SK-N-SH treated with all-trans-retinoic acid at 6 μM for 48 hours (cell line): Measurements from ENCODE around the gene FAM50B.

Experiments
- ATAC-seq: fragments of 200-7000 bp; cut with Tn5 transposase; 3 replicates; pipeline ENCODE4 v1.9.1; 2020; ENCODE audit warnings: mild to moderate bottlenecking, moderate library complexity
- ARNTL ChIP-seq: fragments of 450-650 bp; formaldehyde crosslinking; IDR thresholded peaks from 2 replicates; pipeline ENCODE4 v1.5.0; 2020; ENCODE audit warnings: low read depth, mild to moderate bottlenecking, moderate library complexity, borderline replicate concordance
- BACH2 ChIP-seq: fragments of 250-450 bp; sonication (Bioruptor Pico); IDR thresholded peaks from 2 replicates; pipeline ENCODE4 v1.9.0; 2021; ENCODE audit warnings: mild to moderate bottlenecking, borderline replicate concordance
- CSDC2 ChIP-seq: fragments of 250-450 bp; sonication (Bioruptor Pico); IDR thresholded peaks from 2 replicates; pipeline ENCODE4 v1.5.0; 2020; ENCODE audit warnings: mild to moderate bottlenecking, moderate library complexity
- CSRNP3 ChIP-seq: fragments of 250-450 bp; sonication (Bioruptor Pico); IDR thresholded peaks from 2 replicates; pipeline ENCODE4 v1.5.1; 2021; ENCODE audit warnings: mild to moderate bottlenecking, moderate library complexity
- ESRRG ChIP-seq: fragments of 250-450 bp; sonication (Bioruptor Pico); IDR thresholded peaks from 2 replicates; pipeline ENCODE4 v1.6.1; 2021; ENCODE audit warnings: mild to moderate bottlenecking
- GLIS3 ChIP-seq: fragments of 250-450 bp; sonication (Bioruptor Pico); IDR thresholded peaks from 2 replicates; pipeline ENCODE4 v1.5.0; 2020; ENCODE audit warnings: mild to moderate bottlenecking, moderate library complexity
- ISL1 ChIP-seq: fragments of 250-450 bp; sonication (Bioruptor Pico); IDR thresholded peaks from 2 replicates; pipeline ENCODE4 v2.1.2; 2022; ENCODE audit warnings: mild to moderate bottlenecking, moderate library complexity
- OSR1 ChIP-seq: fragments of 250-450 bp; sonication (Bioruptor Pico); IDR thresholded peaks from 2 replicates; pipeline ENCODE4 v1.8.0; 2022; ENCODE audit warnings: moderate library complexity, mild to moderate bottlenecking, inconsistent platforms
- PATZ1 ChIP-seq: fragments of 250-450 bp; sonication (Bioruptor Pico); IDR thresholded peaks from 2 replicates; pipeline ENCODE4 v1.8.0; 2020; ENCODE audit warnings: mild to moderate bottlenecking, moderate library complexity, borderline replicate concordance
- POU6F1 ChIP-seq: fragments of 250-450 bp; sonication (Bioruptor Pico); IDR thresholded peaks from 2 replicates; pipeline ENCODE4 v1.8.0; 2021; ENCODE audit warnings: low read depth, mild to moderate bottlenecking, moderate library complexity, borderline replicate concordance
- PPARA ChIP-seq: fragments of 250-450 bp; sonication (Bioruptor Pico); IDR thresholded peaks from 2 replicates; pipeline ENCODE4 v1.5.0; 2020; ENCODE audit warnings: mild to moderate bottlenecking, borderline replicate concordance
- RARB ChIP-seq: fragments of 250-450 bp; sonication (Bioruptor Pico); IDR thresholded peaks from 2 replicates; pipeline ENCODE4 v1.8.0; 2021; ENCODE audit warnings: mild to moderate bottlenecking, moderate library complexity
- SNAI2 ChIP-seq: fragments of 250-450 bp; sonication (Bioruptor Pico); IDR thresholded peaks from 2 replicates; pipeline ENCODE4 v1.5.0; 2020; ENCODE audit warnings: mild to moderate bottlenecking, moderate library complexity
- TCF4 ChIP-seq: fragments of 250-450 bp; sonication (Bioruptor Pico); IDR thresholded peaks from 2 replicates; pipeline ENCODE4 v1.8.0; 2021; ENCODE audit warnings: mild to moderate bottlenecking, moderate library complexity, borderline replicate concordance
- TOX ChIP-seq: fragments of 250-450 bp; sonication (Bioruptor Pico); IDR thresholded peaks from 2 replicates; pipeline ENCODE4 v1.8.0; 2021; ENCODE audit warnings: mild to moderate bottlenecking, moderate library complexity, borderline replicate concordance
- TSHZ2 ChIP-seq: fragments of 250-450 bp; sonication (Bioruptor Pico); IDR thresholded peaks from 2 replicates; pipeline ENCODE4 v1.5.0; 2020; ENCODE audit warnings: mild to moderate bottlenecking, moderate library complexity
- ZC3H10 ChIP-seq: fragments of 250-450 bp; sonication (Bioruptor Pico); IDR thresholded peaks from 2 replicates; pipeline ENCODE4 v1.5.1; 2021; ENCODE audit warnings: mild to moderate bottlenecking, moderate library complexity
- ZFP3 ChIP-seq: fragments of 250-450 bp; sonication (Bioruptor Pico); IDR thresholded peaks from 2 replicates; pipeline ENCODE4 v1.5.0; 2020; ENCODE audit warnings: mild to moderate bottlenecking, moderate library complexity
- ZFP30 ChIP-seq: fragments of 450-650 bp; formaldehyde crosslinking; IDR thresholded peaks from 2 replicates; pipeline ENCODE4 v1.5.0; 2022; ENCODE audit warnings: mild to moderate bottlenecking, moderate library complexity
- ZNF565 ChIP-seq: fragments of 450-650 bp; formaldehyde crosslinking; conservative IDR thresholded peaks from 2 replicates; pipeline ENCODE4 v1.5.0; 2020; ENCODE audit warnings: low read depth, mild to moderate bottlenecking, moderate library complexity
- ZNF70 ChIP-seq: fragments of 450-650 bp; formaldehyde crosslinking; IDR thresholded peaks from 2 replicates; pipeline ENCODE4 v1.5.0; 2020; ENCODE audit warnings: mild to moderate bottlenecking, moderate library complexity
- ZNF8 ChIP-seq: fragments of 450-650 bp; formaldehyde crosslinking; IDR thresholded peaks from 2 replicates; pipeline ENCODE4 v1.5.0; 2020; ENCODE audit warnings: mild to moderate bottlenecking, moderate library complexity
- TF ChIP-seq, protein P1 (sequence below): fragments of 250-450 bp; sonication (Bioruptor Pico); IDR thresholded peaks from 2 replicates; pipeline ENCODE4 v1.5.1; 2020; ENCODE audit warnings: low read depth, mild to moderate bottlenecking, moderate library complexity

The FAM50B gene

GRCh38 chr6:3888153-3888957 lies 39.2 kb downstream of the FAM50B start:
- no peak for TF ChIP-seq GLIS3 (CRISPR knock-in tag)
- TF ChIP-seq TSHZ2, result no peak
- no peak for TF ChIP-seq SNAI2 (CRISPR knock-in tag)
- no peak for TF ChIP-seq ISL1 (CRISPR knock-in tag)
- no peak for TF ChIP-seq ZFP3 (CRISPR knock-in tag)
- no peak for TF ChIP-seq TCF4 (CRISPR knock-in tag)
- ATAC-seq, result no peak

- no peak for ATAC-seq
- TF ChIP-seq ZFP30 (CRISPR knock-in tag) (no peak), PPARA (CRISPR knock-in tag) (no peak), TOX (no peak), ARNTL (CRISPR knock-in tag) (no peak), OSR1 (CRISPR knock-in tag) (no peak), ZFP3 (CRISPR knock-in tag) (no peak)
- TF ChIP-seq, protein P1, sequence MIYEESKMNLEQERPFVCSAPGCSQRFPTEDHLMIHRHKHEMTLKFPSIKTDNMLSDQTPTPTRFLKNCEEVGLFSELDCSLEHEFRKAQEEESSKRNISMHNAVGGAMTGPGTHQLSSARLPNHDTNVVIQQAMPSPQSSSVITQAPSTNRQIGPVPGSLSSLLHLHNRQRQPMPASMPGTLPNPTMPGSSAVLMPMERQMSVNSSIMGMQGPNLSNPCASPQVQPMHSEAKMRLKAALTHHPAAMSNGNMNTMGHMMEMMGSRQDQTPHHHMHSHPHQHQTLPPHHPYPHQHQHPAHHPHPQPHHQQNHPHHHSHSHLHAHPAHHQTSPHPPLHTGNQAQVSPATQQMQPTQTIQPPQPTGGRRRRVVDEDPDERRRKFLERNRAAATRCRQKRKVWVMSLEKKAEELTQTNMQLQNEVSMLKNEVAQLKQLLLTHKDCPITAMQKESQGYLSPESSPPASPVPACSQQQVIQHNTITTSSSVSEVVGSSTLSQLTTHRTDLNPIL (CRISPR knock-in tag), result no peak
These were observed 40.9 kb downstream of the FAM50B start for GRCh38 chr6:3890047-3890446.

GRCh38 chr6:3891883-3892282 lies 42.7 kb downstream of the FAM50B start:
- ATAC-seq, result no peak
- TF ChIP-seq SNAI2 (CRISPR knock-in tag), result no peak
- TF ChIP-seq ARNTL (CRISPR knock-in tag), result no peak
- no peak for TF ChIP-seq ESRRG (CRISPR knock-in tag)
- no peak for TF ChIP-seq OSR1 (CRISPR knock-in tag)

GRCh38 chr6:3892603-3893002 lies 43.4 kb downstream of the FAM50B start:
- ATAC-seq, result no peak
- TF ChIP-seq CSRNP3 (CRISPR knock-in tag) (no peak), ZNF565 (CRISPR knock-in tag) (no peak), BACH2 (CRISPR knock-in tag) (no peak), ESRRG (CRISPR knock-in tag) (no peak), ZC3H10 (CRISPR knock-in tag) (no peak), ISL1 (CRISPR knock-in tag) (no peak), CSDC2 (CRISPR knock-in tag) (no peak), PATZ1 (no peak), ARNTL (CRISPR knock-in tag) (no peak), PPARA (CRISPR knock-in tag) (no peak)

GRCh38 chr6:3893487-3893886 lies 44.3 kb downstream of the FAM50B start:
- no peak for ATAC-seq
- TF ChIP-seq ZNF565 (CRISPR knock-in tag) (no peak), ZNF8 (CRISPR knock-in tag) (no peak), POU6F1 (CRISPR knock-in tag) (no peak), ARNTL (CRISPR knock-in tag) (no peak), RARB (CRISPR knock-in tag) (no peak), ZFP30 (CRISPR knock-in tag) (no peak), CSDC2 (CRISPR knock-in tag) (no peak), BACH2 (CRISPR knock-in tag) (no peak), OSR1 (CRISPR knock-in tag) (no peak), ZNF70 (no peak), ESRRG (CRISPR knock-in tag) (no peak), TOX (no peak), PPARA (CRISPR knock-in tag) (no peak), TCF4 (CRISPR knock-in tag) (no peak), ZC3H10 (CRISPR knock-in tag) (no peak)
